ENCODE results near the gene RARRES2. TPM values are rescaled to one million over a fixed set of nuclear protein-coding genes. Genes with fewer than 3 reads are reported as not detected.
"Not testable (repeated sequence)": the region's sequence is repeated elsewhere in the genome, so short reads cannot be mapped to it uniquely, and the experiment has no call there.

The RARRES2 gene
- total RNA-seq, 4 donors from 2014 or later = 84.2 to 124 (median 102) TPM

GRCh38 chr7:150322114-150322832 lies 19.2 kb downstream of the RARRES2 start:
- DNase-seq = no peak
- Histone ChIP-seq H3K27ac (peak overlapping the region; percentile 89 to 96 (median 96)), H3K36me3 (no peaks in the 10 kb centered on the region), H3K9me3 (no peaks in the 10 kb centered on the region), H3K4me3 (peak overlapping the region; percentile 60 to 87 (median 75)), H3K4me1 (peaks cover 7 to 23% (median 22%) of the 10 kb centered on the region in 4 donors), H3K27me3 (no peaks in the 10 kb centered on the region)
- WGBS, 2 donors (ENCODE audit: low coverage in 1 of 2) = 46% methylated on average over 4 of the region's 4 CpGs; no CpG with 5 or more reads in 1 of the 2 donors
- in situ Hi-C loops (cut with MboI; ENCODE audit: low pct_ligation_motif_present in 1 of 4, low pct_unique_long_range_greater_than_20kb in 1 of 4, low sequenced_read_pairs in 3 of 4) = loop anchor here in 3 of 4 donors (25.0 kb wide), 1 partner anchor 90 kb away; a partner anchor contains a TSS
- intact Hi-C loops (cut with DNase I; ENCODE audit: low total_unique reads) = no loop called here
- no peak for TF ChIP-seq EP300 (IDR thresholded peaks at IDR 0.05; ENCODE audit: low read depth)
- no peak for TF ChIP-seq POLR2A (IDR thresholded peaks at IDR 0.05)
- no peak for TF ChIP-seq CTCF (IDR thresholded peaks at IDR 0.05)
- no peak for TF ChIP-seq POLR2AphosphoS5 (IDR thresholded peaks at IDR 0.05)

DNA sequence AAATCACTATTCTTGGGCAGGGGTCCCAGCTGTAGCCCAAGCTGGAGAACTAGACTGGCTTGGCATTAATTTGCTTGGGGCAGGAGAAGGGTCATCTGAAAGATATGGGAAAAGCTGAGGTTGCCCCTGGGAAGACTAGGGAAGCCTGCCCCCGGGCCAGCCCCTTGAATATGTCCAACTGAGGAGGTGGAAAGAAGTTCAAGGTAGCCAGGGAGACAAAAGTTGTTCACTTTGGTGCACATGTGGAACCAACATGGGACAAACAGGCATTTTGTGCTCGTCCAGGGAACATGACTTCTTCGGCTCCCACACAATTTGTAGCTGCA lies 19.7 kb downstream of the RARRES2 start:
- Histone ChIP-seq H3K4me3 (no peak overlapping the region), H3K27me3 (no peaks in the 10 kb centered on the region), H3K27ac (peak overlapping the region in 2 of 4 donors; percentile 96), H3K36me3 (no peaks in the 10 kb centered on the region), H3K4me1 (peaks cover 7 to 23% (median 22%) of the 10 kb centered on the region in 4 donors), H3K9me3 (no peaks in the 10 kb centered on the region)
- intact Hi-C loops (cut with DNase I; ENCODE audit: low total_unique reads) (no loop called here), in situ Hi-C loops (cut with MboI; ENCODE audit: low pct_ligation_motif_present in 1 of 4, low pct_unique_long_range_greater_than_20kb in 1 of 4, low sequenced_read_pairs in 3 of 4) (loop anchor here in 3 of 4 donors (25.0 kb wide), 1 partner anchor 91 kb away; a partner anchor contains a TSS)
- DNase-seq = no peak
- 82 to 98% methylated on average over 2 to 3 of the region's 3 CpGs for WGBS, 2 donors (ENCODE audit: low coverage in 1 of 2)
- TF ChIP-seq EP300 (IDR thresholded peaks at IDR 0.05; ENCODE audit: low read depth) = no peak
- no peak for TF ChIP-seq POLR2A (IDR thresholded peaks at IDR 0.05)
- no peak for TF ChIP-seq POLR2AphosphoS5 (IDR thresholded peaks at IDR 0.05)
- no peak for TF ChIP-seq CTCF (IDR thresholded peaks at IDR 0.05)

- H3K27me3 ChIP-seq = no peaks in the 10 kb centered on the region
- H3K4me1 ChIP-seq = peaks cover 0 to 10% (median 9%) of the 10 kb centered on the region in 4 donors
- no peak overlapping the region for H3K27ac ChIP-seq
- 74 to 76% methylated on average over 6 to 7 of the region's 7 CpGs for whole genome bisulfite sequencing, 2 donors (ENCODE audit: low coverage in 1 of 2)
- H3K9me3 ChIP-seq = no peaks in the 10 kb centered on the region
- TF ChIP-seq EP300 (IDR thresholded peaks at IDR 0.05; ENCODE audit: low read depth) = no peak
- TF ChIP-seq POLR2A (IDR thresholded peaks at IDR 0.05) = no peak
- no peak for TF ChIP-seq POLR2AphosphoS5 (IDR thresholded peaks at IDR 0.05)
- no peak for TF ChIP-seq CTCF (IDR thresholded peaks at IDR 0.05)
- intact Hi-C loops (cut with DNase I; ENCODE audit: low total_unique reads) = no loop called here
- no peak for DNase-seq
- in situ Hi-C loops (cut with MboI; ENCODE audit: low pct_ligation_motif_present in 1 of 4, low pct_unique_long_range_greater_than_20kb in 1 of 4, low sequenced_read_pairs in 3 of 4) = loop anchor here in 3 of 4 donors (25.0 kb wide), 1 partner anchor 94 kb away; a partner anchor contains a TSS
- H3K4me3 ChIP-seq = no peak overlapping the region
- no peaks in the 10 kb centered on the region for H3K36me3 ChIP-seq
These were observed 23.5 kb downstream of the RARRES2 start for GRCh38 chr7:150317748-150318444.

GRCh38 chr7:150316987-150317386 lies 24.4 kb downstream of the RARRES2 start:
- in situ Hi-C loops (cut with MboI; ENCODE audit: low pct_ligation_motif_present in 1 of 4, low pct_unique_long_range_greater_than_20kb in 1 of 4, low sequenced_read_pairs in 3 of 4) = loop anchor here in 3 of 4 donors (25.0 kb wide), 1 partner anchor 95 kb away; a partner anchor contains a TSS
- DNase-seq; intact Hi-C loops (cut with DNase I; ENCODE audit: low total_unique reads); H3K9me3 ChIP-seq; H3K36me3 ChIP-seq; H3K4me1 ChIP-seq; H3K4me3 ChIP-seq; H3K27me3 ChIP-seq: not testable (repeated sequence)
- peak overlapping the region in 1 of 4 donors; percentile 5 for H3K27ac ChIP-seq
- WGBS, 2 donors (ENCODE audit: low coverage in 1 of 2) = 84 to 90% methylated on average over 2 to 6 of the region's 6 CpGs
